Left renal cortex interstitium (tissue), 4 donors: ENCODE measurements around the gene ME2. TPM values are rescaled to one million over a fixed set of nuclear protein-coding genes. Genes with fewer than 3 reads are reported as not detected.
"Not testable (repeated sequence)": the region's sequence is repeated elsewhere in the genome, so short reads cannot be mapped to it uniquely, and the experiment has no call there.

ENCODE experiments used
- DNase-seq, 4 donors: peaks; one replicate each; pipeline ENCODE4 v3.0.0-alpha.2; 2013; ENCODE audit warnings: low read depth in 4 of 4, low spot score in 2 of 4, missing footprints in 1 of 4
- polyA plus RNA-seq, 4 donors: library from polyadenylated mRNA; unstranded; fragments of 120-200 nt; gene quantifications; one replicate each; pipeline ENCODE4 v1.2.1, GENCODE V29; 2013; ENCODE audit not compliant: insufficient read length in 4 of 4

Gene ME2
- polyA plus RNA-seq, 4 donors: 33.8 to 38.0 (median 36.4) TPM

GRCh38 chr18:50911006-50911405 is 32.1 kb downstream of the ME2 start:
- no peak for DNase-seq

- DNase-seq: no peak
These were observed 38.1 kb downstream of the ME2 start for GRCh38 chr18:50917021-50917420.

GRCh38 chr18:50918153-50918552 is 39.2 kb downstream of the ME2 start:
- no peak for DNase-seq

- DNase-seq: no peak
These were observed 45.5 kb downstream of the ME2 start for GRCh38 chr18:50924372-50924771.

DNA sequence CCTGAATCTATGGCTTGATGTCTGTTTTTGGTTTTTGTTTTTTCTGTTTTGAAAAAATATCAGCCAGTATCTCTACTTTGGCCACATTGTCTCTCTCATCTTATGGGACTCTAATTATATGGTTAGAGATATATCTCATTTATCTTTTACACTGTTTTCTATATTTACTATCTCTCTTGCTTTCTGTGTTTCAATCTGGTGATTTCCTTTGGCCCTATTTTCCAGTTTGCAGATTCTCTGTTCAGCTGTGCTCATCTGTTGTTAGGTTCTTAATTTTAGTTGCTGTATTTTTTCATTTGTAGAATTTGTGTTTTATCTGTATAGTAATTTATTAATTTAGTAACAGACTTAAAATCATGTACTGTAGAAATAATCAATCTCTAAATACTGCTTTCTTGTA is 47.6 kb downstream of the ME2 start:
- DNase-seq: no peak

- no peak for DNase-seq
These were observed 49.6 kb downstream of the ME2 start for GRCh38 chr18:50928551-50928950.

GRCh38 chr18:50933684-50934083 is 54.8 kb downstream of the ME2 start:
- DNase-seq: no peak

GRCh38 chr18:50934545-50935211 is 55.8 kb downstream of the ME2 start:
- DNase-seq: no peak

- no peak for DNase-seq
These were observed 56.7 kb downstream of the ME2 start for GRCh38 chr18:50935493-50936191.

GRCh38 chr18:50937183-50937582 is 58.3 kb downstream of the ME2 start:
- no peak for DNase-seq

- DNase-seq: no peak
These were observed 60.0 kb downstream of the ME2 start for GRCh38 chr18:50938912-50939311.

GRCh38 chr18:50944245-50944932 is 65.5 kb downstream of the ME2 start:
- no peak for DNase-seq

DNA sequence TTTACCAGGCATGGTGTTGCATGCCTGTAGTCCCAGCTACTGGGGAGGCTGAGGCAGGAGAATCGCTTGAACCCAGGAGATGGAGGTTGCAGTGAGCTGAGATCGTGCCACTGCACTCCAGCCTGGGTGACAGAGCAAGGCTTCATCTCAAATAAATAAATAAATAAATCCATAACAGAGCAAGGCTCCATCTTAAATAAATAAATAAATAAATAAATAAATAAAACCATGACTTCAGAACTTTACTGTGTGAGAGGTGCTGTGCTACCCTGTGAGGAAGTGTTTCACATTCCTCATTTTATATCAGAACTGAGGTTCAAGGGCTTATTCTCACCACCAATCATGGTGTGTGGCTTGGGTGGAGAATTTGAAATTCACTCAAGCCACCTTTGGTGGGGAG is 67.0 kb downstream of the ME2 start:
- DNase-seq: not testable (repeated sequence)

DNA sequence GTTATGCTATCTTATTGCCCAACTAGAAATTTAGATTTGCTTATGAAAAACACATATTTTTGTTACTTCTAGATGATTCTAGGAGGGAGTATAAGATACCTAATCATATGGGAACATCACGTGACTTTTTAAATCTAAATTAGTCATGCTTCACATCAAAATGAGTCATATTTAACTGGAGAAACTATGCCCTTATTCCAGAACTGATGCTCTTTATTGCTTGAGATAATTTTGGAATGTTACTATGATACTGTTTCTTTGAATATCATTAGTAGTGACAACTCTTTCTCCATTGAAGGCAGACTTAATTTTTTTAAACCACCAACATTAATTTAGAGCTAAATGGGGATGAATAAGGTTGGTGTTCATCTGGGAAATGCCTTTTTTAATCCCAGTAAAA is 69.0 kb downstream of the ME2 start:
- DNase-seq: no peak

DNA sequence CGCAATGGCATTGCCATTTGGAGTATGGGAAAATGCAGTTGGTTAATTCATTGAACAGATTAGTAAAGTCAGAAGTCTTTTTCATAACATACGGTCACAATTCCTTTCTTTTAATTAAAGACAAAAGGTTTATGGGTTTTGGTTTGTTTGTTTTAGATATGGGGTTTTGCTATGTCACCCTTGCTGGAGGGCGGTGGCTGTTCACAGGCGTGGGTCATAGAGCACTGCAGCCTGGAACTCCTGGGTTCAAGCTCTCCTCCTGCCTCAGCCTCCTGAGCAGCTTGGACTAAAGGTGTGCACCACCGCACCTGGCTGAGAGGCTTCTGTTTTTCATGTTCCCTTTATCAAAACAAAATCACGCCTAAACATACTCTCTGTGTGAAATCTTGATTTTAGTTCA is 70.3 kb downstream of the ME2 start:
- no peak for DNase-seq

- DNase-seq: no peak
These were observed 71.7 kb downstream of the ME2 start for GRCh38 chr18:50950626-50951025.

DNA sequence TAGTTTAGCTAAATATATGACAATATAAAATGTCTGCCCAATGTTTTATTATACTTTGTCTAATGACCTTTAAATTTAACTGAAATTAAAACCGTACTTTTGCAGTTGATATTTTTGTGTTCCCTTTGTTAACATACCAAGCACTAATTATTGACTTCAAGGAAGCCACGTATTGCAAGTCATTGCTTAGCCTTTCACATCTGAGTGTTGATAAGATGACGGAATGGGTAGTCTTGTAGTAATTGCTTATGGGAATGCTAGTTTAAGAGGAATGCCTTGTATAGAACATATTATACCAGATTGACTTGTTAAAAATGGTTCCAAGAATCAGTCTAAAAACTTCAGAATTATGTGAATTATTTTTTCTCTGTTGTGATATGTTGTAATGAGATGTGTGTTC is 74.9 kb downstream of the ME2 start:
- DNase-seq: no peak

- DNase-seq: no peak
These were observed 76.3 kb downstream of the ME2 start for GRCh38 chr18:50955253-50955652.

DNA sequence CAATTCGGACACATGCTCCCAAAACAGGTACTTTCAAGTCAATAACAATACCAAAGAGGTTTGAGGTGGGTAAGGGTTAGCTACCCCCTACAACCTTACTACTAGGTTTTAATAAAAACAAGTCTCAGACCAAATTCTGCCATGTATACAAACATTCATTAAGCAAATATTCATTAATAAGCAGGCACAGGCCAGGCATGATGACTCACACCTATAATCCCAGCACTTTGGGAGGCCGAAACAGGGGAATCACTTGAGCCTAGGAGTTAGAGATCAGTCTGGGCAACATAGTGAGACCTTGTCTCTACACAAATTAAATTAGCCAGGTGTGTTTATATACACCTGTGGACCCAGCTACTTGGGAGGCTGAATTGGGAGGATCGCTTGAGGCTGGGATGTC is 77.2 kb downstream of the ME2 start:
- DNase-seq: no peak

DNA sequence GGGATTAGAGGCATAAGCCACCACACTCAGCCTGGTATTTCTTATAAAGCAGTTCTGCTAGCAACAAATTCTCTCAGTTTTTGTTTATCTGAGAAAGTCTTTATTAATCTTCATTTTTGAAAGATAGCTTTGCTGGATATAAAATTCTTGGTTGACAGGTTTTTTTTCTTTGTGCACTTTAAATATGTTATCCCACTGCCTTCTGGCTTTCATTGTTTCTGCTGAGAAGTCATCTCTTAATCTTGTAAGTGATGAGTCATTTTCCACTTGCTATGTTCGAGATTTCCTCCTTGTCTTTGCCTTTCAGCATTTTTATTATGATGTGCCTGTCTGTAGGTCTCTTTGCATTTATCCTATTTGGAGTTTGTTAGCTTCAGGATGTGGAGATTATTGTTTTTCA is 83.1 kb downstream of the ME2 start:
- DNase-seq: no peak

DNA sequence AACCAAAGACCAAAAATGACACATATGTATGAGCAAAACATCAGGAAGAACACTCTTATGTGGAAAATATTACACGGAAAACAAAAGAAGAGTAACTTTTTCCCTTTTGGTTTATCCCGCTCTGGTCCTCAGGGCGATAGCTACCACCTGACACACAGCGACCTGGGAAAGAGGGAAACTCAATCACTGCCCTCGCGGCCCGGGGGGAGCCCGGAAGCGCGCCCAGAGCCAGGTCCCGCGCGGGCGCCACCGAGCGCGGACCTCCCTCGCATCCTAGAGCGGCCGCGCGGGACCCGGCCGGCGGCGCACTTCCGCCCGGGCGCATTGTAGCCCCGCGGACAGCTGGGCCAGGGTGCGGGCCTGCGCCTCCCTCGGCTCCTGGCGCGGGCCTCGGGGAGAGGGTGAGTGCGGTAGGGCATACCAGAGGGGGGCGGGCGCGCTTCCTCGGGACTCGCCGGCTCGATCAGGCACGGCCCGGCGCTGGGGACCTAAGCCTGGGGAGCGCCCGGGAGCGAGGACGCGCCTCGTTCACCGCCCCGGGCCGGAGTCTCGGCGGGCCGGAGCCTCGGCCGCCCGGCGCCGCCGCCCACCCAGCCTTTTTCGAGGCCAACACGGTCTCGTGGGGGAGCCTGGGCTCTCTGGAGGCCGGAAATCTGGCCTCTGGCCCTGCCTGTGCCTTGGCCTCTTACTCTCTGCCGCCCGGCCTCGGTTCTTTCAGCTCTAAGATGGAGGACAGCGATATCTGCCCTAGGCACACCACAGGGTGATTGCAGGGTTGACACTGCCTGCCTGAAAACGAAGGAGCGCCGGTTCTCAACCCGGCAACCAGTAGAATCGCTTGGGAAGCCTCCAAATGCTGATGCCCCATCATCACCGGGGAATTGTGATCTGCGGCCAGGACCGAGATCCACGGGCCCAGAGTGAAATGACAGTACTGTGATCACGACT is 89.1 kb downstream of the ME2 start, which contains the start of gene ELAC1:
Gene ELAC1 (plus strand): TSS at position 327 of the 948 bp plus-strand sequence. CDS start 6,365 bp downstream, outside the sequence.
- DNase-seq: peak; percentile 55 to 70 (median 64)
